ENCODE measurements around the gene GABRP.

GRCh38 chr5:170861917-170862766 is 78.6 kb downstream of the GABRP start, which contains the start of gene RANBP17:
- TF ChIP-seq, protein P1, sequence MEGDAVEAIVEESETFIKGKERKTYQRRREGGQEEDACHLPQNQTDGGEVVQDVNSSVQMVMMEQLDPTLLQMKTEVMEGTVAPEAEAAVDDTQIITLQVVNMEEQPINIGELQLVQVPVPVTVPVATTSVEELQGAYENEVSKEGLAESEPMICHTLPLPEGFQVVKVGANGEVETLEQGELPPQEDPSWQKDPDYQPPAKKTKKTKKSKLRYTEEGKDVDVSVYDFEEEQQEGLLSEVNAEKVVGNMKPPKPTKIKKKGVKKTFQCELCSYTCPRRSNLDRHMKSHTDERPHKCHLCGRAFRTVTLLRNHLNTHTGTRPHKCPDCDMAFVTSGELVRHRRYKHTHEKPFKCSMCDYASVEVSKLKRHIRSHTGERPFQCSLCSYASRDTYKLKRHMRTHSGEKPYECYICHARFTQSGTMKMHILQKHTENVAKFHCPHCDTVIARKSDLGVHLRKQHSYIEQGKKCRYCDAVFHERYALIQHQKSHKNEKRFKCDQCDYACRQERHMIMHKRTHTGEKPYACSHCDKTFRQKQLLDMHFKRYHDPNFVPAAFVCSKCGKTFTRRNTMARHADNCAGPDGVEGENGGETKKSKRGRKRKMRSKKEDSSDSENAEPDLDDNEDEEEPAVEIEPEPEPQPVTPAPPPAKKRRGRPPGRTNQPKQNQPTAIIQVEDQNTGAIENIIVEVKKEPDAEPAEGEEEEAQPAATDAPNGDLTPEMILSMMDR (IDR thresholded peaks at IDR 0.05; ENCODE audit: insufficient read depth, low read length), result no peak
- no peak for TF ChIP-seq GABPA (IDR thresholded peaks at IDR 0.05; ENCODE audit: low read depth)
